ENCODE measurements around the gene TPO.
"Not testable (repeated sequence)": the region's sequence is repeated elsewhere in the genome, so short reads cannot be mapped to it uniquely, and the experiment has no call there.

The TPO gene

GRCh38 chr2:1413156-1413710 is at the start of gene TPO:
Gene TPO (plus strand): TSS chr2:1413463. CDS start chr2:1414409, 946 bp downstream.
- DNase-seq (ENCODE audit: low read depth in 2 of 2): no peak

- DNase-seq (ENCODE audit: low read depth in 2 of 2): no peak
Observed at GRCh38 chr2:1366546-1367134, 46.6 kb upstream of the TPO start.

GRCh38 chr2:1367601-1368000 is 45.7 kb upstream of the TPO start:
- no peak for DNase-seq (ENCODE audit: low read depth in 2 of 2)

- DNase-seq (ENCODE audit: low read depth in 2 of 2): no peak
Observed at GRCh38 chr2:1369905-1370304, 43.4 kb upstream of the TPO start.

- no peak for DNase-seq (ENCODE audit: low read depth in 2 of 2)
Observed at GRCh38 chr2:1370461-1370860, 42.8 kb upstream of the TPO start.

GRCh38 chr2:1371082-1371481 is 42.2 kb upstream of the TPO start:
- no peak for DNase-seq (ENCODE audit: low read depth in 2 of 2)

- no peak for DNase-seq (ENCODE audit: low read depth in 2 of 2)
Observed at GRCh38 chr2:1373830-1374229, 39.4 kb upstream of the TPO start.

GRCh38 chr2:1374287-1374686 is 39.0 kb upstream of the TPO start:
- no peak for DNase-seq (ENCODE audit: low read depth in 2 of 2)

- DNase-seq (ENCODE audit: low read depth in 2 of 2): no peak
Observed at GRCh38 chr2:1375794-1376193, 37.5 kb upstream of the TPO start.

GRCh38 chr2:1377473-1377872 is 35.8 kb upstream of the TPO start:
- DNase-seq (ENCODE audit: low read depth in 2 of 2): no peak

- no peak for DNase-seq (ENCODE audit: low read depth in 2 of 2)
Observed at GRCh38 chr2:1378456-1379150, 34.7 kb upstream of the TPO start.

GRCh38 chr2:1381644-1382043 is 31.6 kb upstream of the TPO start:
- no peak for DNase-seq (ENCODE audit: low read depth in 2 of 2)

GRCh38 chr2:1387954-1388725 is 25.1 kb upstream of the TPO start:
- not testable (repeated sequence) for DNase-seq (ENCODE audit: low read depth in 2 of 2)

GRCh38 chr2:1390118-1390517 is 23.1 kb upstream of the TPO start:
- not testable (repeated sequence) for DNase-seq (ENCODE audit: low read depth in 2 of 2)

- no peak for DNase-seq (ENCODE audit: low read depth in 2 of 2)
Observed at GRCh38 chr2:1393321-1393720, 19.9 kb upstream of the TPO start.

GRCh38 chr2:1394709-1395408 is 18.4 kb upstream of the TPO start:
- DNase-seq (ENCODE audit: low read depth in 2 of 2): no peak

- no peak for DNase-seq (ENCODE audit: low read depth in 2 of 2)
Observed at GRCh38 chr2:1397350-1397749, 15.9 kb upstream of the TPO start.

GRCh38 chr2:1398191-1398590 is 15.1 kb upstream of the TPO start:
- no peak for DNase-seq (ENCODE audit: low read depth in 2 of 2)

- DNase-seq (ENCODE audit: low read depth in 2 of 2): no peak
Observed at GRCh38 chr2:1400943-1401735, 12.1 kb upstream of the TPO start.

GRCh38 chr2:1402064-1402463 is 11.2 kb upstream of the TPO start:
- DNase-seq (ENCODE audit: low read depth in 2 of 2): no peak

GRCh38 chr2:1403565-1403964 is 9.7 kb upstream of the TPO start:
- no peak for DNase-seq (ENCODE audit: low read depth in 2 of 2)
